HG02678 (cell line): ENCODE data around the gene OLA1.
A peak's percentile ranks its signal among the peaks of the same experiment; 100 is the strongest.

ENCODE experiments used
- ATAC-seq: cut with Tn5 transposase; IDR thresholded peaks from one replicate; pipeline ENCODE4 v1.9.1; 2021; ENCODE audit warnings: mild to moderate bottlenecking, moderate library complexity; ENCODE audit not compliant: unreplicated experiment

The OLA1 gene

DNA sequence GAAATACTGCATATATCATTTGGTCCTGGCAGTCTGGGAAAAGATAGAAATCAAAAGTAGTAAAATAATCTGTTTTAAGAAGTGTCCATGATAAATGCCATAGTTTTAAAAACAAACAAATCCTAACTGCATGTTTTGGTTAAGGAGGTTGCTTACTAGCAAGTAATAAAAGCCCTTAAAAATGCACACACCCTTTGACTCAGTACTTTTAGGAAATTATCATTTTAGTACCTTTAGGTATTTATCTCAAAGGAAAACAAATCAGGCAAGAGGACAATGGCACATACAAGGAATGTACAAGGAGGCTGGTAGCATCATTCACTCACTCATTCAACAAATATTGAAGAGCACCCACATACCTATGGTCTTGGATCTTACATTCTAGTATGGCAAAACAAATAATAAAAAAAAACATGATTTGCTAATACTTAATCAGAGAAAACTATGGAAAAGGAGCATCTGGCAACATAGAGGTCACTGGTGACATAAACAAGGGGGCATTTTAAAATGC lies 67.6 kb downstream of the OLA1 start:
- no peak for ATAC-seq

DNA sequence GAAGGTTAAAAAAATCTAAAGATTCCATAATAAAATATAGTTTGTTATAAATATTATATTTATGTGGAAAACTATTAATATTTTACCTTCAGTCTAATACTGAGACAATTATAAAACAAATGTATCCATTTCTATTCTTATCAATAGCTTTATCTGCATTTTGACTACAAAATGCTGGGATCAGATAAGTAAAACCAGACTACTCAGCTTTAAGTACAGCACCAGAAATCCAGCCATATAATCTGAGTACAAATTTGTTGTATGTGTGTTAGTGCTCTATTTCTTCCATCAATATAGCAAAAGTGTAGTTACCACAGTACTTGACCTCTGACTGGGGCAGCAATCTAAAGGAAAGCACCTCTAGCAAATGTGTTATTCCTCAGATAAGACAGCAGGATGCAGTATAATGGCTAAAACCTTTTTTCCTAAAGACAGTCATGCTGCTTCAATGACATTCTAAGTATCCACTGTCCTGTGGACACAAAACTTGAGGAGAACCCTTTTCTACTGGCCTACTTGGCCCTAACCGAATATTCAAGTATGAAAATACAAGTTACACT lies 68.1 kb downstream of the OLA1 start:
- ATAC-seq, result no peak

DNA sequence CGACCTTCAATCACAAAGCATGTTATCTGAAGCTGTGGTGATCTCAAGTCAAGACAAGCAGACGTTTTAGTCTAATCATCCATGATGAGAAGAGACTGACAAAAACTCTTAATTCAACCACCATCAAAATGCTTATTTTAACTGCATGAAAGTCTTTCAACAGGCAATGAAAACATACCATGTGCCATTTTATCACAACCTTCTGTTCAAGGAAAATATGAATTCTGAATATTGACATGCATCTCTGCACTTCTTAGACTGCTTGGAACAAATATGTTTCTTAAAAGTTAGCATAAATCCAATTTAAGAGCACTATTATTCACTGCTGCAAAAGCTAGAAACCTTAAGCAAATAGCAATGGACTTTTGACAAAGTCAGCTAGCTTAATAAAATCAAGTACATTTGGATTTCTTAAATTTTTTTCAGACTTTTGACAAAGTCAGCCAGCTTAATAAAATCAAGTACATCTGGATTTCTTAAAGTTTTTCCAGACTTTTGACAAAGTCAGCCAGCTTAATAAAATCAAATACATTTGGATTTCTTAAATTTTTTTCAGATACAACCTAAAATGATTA lies 70.9 kb downstream of the OLA1 start:
- ATAC-seq, result no peak

DNA sequence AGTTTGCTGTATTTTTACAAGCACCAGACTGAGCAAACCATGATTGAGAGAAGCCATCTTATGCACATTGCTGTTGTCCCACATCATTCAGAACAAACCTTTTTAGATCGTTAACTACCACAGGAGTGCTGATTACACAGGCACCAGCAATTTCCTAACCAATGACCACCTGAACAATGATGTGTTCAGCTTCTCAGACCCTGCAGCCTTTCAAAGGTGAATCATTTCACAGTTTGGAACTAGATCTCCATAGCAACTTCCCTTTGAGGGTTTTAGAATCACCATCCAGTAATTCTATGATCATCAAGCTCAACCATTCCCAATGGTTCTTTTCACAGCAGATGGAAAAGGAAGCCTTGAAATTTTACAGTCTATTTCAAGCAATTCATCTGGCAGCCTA lies 71.4 kb downstream of the OLA1 start:
- no peak for ATAC-seq

DNA sequence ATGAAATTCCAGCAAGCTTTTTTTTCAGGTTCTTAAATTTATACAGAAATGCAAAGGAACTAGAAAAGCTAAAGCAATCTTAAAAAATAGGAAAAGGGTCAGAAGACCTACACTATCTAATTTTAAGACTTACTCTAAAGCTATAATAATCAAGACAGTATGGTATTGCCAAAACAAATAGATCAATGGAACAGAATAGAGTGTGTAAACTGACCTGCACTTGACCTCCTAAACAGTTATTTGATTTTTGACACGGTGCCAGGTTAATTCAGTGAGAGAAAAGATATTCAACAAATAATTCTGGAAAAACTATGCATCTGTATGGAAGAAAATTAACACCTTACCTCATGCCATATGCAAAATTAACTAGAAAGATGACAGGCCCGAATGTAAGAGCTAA lies 73.6 kb downstream of the OLA1 start:
- ATAC-seq, result no peak

DNA sequence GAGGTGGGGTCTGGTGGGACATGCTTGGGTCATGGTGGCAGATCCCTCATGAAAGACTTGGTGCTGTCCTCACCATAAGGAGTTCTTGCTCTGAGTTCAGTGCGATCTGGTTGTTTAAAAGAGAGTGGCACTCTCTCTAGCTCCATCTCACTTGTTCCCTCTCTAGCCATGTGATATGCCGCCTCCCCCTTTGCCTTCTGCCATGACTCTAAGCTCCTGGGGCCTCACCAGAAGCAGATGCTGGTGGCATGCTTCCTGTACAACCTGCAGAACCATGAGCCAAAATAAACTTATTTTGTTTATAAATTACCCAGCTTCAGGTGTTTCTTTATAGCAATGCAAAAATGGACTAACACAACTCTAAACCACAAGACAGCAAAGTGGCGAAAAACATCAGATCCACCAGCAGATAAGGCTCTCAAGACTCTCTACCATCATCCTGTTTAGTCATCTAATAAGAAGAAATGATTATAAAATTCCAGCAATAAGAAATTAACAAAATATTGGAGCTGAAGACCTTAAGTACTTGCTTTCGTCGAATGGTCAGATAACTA lies 75.5 kb downstream of the OLA1 start:
- ATAC-seq, result no peak

DNA sequence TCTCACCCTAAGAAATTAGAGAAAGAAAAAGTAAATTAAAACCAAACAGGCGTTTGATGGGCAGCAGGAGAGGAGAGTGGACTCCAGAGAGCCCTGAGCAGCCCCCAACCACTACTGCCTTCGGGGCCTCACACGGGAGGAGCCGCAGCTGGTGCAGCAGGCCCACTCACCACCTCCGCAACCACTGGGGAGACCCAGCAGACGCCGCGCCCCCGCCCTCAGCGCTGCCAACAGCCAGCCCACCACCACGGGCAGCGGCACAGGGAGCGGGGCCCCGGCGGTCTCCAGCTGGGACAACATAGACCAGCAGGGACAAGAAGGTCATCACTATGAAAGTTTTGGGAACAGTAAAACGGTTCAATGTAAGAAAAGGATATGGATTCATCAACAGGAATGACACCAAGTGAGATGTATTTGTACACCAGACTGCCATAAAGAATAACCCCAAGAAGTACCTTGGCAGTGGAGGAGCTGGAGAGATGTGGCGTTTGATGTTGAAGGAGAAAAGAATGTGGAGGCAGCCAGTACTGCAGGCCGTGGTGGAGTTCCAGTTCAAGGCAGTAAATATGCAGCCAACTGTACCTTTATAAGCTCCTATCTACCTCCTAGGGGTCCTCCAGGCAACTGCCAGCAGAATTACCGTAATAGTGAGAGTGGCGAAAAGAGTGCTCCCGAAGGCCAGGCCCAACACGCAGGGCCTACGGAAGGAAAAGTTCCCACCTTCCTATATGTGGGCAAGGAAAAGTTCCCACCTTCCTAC lies 76.5 kb downstream of the OLA1 start:
- ATAC-seq, result no peak

DNA sequence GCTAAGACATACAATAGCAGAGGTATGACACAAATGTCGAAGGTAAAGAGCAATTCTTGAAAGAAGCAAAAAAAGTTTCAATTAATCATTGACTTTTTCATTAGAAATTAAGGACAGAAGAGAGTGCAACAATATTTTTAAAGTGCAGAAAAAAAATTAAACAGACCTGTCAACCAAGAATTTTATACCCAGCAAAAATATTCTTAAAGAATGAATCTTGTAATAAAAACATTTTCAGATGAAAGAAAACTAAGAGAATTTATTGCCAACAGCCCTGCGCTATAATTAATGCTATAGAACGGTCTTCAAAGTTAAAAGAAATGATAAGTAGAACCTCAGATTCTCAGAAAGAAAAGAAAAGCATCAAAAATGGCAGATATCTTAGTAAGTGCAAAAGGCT lies 79.0 kb downstream of the OLA1 start:
- ATAC-seq, result no peak

DNA sequence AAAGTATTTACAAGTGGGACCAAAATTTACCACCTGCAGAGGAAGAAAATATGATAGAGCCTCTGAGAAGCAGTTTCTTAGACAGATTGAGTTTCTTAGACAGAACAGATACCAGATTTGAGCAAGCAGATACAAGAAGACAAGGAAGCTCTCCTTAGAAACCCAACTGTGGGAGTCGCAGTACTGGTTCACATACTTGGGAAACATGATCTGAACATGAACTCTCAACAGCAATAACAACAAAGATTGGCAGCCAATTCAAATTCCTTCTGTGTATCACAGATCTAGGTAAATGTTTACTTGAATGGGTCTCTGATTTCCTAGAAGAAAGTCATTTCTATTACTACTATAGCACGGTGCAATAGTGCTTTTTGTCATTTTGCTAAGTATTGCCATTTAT lies 82.1 kb downstream of the OLA1 start:
- no peak for ATAC-seq

DNA sequence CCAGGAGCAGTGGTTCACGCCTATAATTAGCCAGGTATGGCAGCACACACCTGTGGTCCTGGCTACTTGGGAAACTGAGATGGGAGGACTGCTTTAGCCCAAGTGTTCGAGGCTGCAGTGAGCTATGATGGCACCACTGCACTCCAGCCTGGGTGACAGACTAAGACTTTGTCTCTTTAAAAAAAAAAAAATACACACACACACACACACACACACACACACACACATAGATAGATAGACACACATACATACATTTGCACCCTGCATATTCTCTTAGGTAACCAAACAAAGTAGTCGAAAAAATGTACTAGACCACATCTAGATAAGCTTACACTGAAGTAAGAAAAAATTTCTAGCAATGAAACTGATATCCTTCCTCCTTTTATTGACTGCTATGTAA lies 86.8 kb downstream of the OLA1 start:
- ATAC-seq, result no peak

DNA sequence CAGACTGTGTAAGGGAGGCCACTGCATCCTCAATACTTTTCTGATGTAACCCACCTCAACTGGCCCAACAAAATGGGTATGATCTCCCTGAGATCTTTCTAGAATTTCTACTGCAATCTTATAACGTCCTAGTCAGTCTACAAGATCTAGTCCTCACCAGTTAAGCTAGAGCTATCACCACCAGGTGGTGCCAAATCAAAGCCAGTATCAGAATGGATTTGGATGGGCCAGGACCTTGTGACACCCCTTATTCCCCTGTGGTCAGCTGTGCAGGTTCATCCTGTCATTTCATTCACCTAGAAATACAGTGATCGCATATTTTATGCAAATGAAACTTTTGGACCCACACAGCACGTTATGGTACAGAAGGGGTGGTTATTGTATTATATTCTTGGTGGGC lies 90.3 kb downstream of the OLA1 start:
- ATAC-seq, result peak; percentile 55

DNA sequence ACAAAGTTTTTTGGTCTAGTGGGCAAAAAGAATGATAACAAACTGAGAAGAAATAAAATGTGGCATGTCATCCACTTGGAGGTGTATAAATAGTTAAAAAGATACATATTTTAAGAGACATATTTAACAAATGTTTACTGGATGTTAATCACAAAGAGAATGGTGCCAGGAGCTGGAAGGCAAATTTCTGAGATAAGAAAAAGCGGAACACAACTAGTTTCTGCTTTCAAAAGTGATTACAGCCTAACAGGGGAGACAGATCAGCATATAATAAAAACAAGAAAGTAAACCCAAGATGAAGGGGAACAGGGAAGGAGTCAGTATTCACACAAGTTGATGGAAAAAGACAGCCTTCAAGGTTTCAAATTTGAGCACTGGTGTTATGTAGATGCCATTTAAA lies 91.3 kb downstream of the OLA1 start:
- no peak for ATAC-seq

DNA sequence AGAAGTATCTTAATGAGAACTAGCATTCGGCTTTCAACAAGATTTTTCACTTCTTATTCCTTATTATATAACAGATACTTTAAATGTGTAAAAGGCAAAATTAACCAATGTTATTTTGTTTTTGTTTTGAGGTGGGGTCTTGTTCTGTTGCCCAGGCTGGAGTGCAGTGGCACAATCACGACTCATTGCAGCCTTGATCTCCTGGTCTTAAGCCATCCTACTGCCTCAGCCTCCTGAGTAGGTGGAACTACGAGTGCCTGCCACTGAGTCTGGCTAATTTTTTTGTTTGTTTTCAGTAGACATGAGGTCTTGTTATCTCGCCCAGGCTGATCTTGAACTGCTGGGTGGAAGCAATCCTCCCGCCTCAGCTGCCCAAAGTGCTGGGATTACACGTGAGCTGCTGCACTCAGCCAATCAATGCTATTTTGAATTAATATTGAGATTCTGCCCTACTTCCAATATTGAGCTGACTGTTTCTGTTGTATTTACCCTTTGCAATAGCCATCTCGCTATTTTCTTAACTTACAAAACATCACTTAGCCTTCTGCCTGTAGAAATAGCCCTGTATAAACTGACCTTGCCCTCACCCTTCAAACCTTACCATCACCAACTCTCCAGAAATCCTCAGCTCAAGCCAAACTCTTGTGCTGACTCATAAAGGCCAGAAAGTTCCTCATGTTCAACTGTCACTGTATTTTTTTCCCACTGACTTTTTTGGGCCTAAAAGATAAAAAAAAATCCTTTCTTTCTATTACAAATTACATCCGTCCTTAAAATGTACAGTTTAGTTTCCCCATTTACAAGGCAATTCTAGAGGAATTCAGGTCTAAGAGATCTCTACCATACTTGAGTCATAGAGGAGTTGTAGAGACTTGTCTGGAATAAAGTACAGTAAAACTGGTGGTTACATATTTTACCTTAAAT lies 94.3 kb downstream of the OLA1 start:
- ATAC-seq, result no peak

DNA sequence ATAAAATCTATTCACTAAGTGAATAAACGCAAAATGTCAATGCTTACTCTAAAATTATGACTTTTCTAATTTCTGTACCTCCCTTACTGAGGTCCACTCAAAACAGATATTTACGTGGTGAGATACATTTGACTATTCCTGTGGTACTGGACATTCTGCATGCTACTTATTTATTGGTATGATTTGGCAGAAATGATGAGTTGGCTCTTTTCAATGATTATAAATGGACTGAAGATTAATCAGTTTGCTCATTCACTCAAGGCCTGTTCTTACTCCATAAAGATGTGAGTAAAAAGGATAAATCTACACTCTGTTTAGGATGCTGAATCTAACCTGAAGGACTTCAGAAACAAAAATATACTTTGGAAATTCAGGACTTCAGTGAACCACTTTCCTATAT lies 98.8 kb downstream of the OLA1 start:
- ATAC-seq, result no peak

DNA sequence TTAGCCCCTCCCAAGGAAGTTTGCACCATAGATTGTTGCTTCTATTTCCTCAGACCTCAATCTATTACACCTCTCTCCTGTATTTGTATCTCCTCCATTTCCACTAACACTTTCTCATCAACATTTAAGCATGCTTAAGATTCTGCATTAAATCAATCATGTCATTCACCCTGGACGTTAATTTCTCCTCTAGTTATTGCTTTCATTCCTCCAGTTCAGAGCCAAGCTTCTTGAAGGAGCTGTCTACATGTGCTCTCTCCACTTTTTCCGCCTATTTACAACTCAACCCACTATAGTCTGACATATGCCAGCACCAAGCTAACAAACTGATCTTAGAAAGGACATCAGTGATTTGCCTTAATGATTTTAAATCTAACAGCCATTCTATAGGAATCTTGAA lies 99.5 kb downstream of the OLA1 start:
- ATAC-seq, result no peak

DNA sequence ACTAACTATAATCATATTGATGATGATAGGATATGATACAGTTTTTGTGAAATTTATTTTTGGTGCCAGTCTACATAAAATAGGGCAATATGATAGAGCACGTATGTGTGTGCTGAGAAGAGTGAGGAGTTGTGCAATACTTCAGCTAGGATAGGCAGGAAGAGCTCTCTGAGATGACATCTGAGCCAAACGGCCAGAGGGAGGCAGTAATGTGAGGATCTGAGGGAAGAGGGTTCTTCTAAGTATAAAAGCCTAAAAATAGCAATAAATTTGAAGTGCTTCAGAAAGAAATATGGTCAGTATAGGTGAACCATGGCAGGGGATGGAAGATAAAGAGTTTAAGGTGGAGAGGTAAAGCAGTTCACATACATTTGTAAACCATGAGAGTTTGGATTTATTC lies 102.5 kb downstream of the OLA1 start:
- no peak for ATAC-seq

DNA sequence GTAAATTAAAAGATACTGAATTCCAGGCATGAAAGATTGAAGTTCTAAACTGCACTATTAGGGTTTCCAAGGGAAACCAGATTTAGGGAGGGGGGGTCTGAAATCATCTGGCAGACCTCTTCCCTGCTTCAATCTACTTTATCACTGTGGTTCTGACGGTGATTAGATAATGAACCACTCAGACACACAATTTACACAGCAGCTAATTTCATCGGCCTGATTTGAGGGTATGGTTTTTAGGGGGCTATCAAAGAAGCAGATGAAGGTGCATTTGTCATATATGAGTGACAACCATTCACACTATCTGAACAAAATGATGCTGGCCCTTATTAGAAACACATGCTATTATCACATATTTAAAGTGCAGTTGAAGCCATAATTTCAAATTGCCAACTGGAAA lies 106.0 kb downstream of the OLA1 start:
- no peak for ATAC-seq

DNA sequence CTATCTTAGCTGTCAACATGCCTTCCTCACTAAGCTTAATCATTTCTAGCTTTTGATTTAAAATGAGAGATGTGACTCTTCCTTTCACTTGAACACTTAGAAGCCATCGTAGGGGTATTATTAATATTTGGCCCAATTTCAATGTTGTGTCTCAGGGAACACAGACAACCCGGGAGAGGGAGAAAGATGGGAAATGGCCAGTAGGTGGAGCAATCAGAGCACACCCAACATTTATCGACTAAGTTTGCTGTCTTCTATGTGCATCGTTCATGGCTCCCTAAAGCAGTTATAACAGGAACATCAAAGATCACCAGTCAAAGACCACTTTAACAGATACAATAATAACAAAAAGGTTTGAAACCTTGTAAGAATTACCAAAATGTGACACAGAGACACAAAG lies 110.2 kb downstream of the OLA1 start:
- no peak for ATAC-seq

DNA sequence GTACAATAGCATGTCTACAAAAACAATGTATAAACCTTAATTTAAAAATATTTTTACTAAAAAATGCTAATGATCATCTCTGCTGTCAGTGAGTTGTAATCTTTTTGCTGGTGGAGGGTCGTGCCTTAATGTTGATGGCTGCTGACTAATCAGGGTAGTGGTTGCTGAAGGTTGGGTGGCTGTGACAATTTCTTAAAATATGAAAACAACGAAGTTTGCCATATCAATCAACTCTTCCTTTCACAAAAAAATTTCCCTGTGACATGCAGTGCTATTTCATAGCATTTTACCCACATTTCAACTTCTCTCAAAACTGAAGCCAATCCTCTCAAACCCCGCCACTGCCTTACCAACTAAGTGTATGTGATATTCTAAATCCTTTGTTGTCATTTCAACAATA lies 112.4 kb downstream of the OLA1 start:
- ATAC-seq, result no peak

DNA sequence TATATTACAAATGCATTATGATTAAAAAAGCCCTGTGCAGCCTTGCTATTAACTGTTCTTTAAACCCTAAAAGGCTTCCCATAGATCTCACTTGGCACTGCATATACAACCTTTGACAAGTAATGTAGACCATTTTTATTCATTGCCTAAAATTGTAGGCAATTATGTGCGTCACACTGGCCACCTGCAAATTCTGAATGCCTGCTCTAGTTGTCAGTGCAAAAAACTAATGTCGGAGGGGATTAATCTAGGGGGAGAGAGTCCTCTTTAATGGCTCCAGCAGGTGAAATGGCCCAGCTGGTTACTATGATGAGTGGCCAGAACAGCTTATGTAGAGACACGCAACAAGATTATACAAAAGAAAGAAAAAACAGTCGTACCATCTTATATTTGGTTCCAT lies 123.2 kb downstream of the OLA1 start:
- ATAC-seq, result no peak

DNA sequence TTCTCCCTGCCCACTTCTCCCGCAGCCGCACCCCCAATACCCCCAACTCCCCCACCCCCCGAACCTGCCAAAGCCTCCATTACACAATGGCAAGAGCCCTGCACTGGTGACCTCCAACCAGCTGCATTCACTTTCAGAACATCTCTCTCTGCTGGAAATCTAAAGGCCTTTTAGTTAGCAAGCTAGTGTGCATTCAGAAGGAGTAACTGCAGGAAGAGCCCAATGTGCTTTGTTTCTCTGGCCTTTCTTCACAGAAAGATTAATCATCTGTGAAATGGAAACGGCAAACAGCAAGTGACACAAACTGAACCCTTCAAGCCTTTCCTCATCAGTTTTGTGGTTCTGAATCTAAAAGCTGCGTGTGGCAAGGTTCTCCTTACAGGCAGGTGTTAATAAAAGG lies 124.2 kb downstream of the OLA1 start:
- ATAC-seq, result no peak
